Measurements from ENCODE around the gene RDH8. TPM values are rescaled to one million over a fixed set of nuclear protein-coding genes. Genes with fewer than 3 reads are reported as not detected.
"Not testable (repeated sequence)": the region's sequence is repeated elsewhere in the genome, so short reads cannot be mapped to it uniquely, and the experiment has no call there.

Gene RDH8
- polyA plus RNA-seq, 3 donors, result 0.12 TPM; not detected in 2

DNA sequence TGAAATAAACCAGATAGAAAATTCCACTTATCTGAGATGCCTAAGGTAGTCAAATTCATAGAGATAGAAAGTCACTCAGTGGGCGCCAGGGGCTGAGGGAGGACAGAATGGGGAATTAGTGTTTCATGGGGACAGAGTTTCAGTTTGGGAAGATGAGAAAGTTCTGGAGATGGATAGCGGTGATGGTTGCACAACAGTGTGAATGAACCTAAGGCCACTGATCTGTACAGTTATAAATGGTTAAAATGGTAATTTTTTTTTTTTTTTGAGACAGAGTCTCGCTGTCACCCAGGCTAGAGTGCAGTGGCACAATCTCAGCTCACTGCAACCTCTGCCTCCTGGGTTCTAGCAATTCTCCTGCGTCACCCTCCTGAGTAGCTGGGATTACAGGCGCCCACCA, 9.8 kb downstream of the RDH8 start:
- 81 to 88% (median 83%) methylated on average over 5 of the region's 5 CpGs for WGBS, 3 donors
- not testable (repeated sequence) for H3K27ac ChIP-seq (ENCODE audit: low read depth, low read length)

DNA sequence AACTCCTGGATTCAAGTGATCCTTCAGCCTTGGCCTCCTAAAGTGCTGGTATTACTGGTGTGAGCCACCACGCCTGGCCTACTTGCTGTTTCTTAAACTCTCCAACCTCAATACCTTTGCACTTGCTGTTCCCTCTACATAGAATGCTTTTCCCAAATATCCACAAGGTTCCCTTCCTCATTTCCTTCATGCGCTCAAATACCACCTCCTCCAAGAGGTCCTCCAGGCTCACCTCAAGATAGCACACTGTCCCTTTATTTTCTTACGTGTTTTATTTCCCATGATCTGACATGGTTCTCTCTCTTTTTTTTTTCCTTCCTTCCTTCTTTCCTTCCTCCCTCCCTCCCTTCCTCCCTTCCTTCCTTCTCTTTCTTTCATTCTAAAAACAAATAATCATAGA, 13.5 kb downstream of the RDH8 start:
- H3K27ac ChIP-seq (ENCODE audit: low read depth, low read length), result no peak overlapping the region
- 84 to 88% (median 87%) methylated on average over 3 of the region's 3 CpGs for WGBS, 3 donors

DNA sequence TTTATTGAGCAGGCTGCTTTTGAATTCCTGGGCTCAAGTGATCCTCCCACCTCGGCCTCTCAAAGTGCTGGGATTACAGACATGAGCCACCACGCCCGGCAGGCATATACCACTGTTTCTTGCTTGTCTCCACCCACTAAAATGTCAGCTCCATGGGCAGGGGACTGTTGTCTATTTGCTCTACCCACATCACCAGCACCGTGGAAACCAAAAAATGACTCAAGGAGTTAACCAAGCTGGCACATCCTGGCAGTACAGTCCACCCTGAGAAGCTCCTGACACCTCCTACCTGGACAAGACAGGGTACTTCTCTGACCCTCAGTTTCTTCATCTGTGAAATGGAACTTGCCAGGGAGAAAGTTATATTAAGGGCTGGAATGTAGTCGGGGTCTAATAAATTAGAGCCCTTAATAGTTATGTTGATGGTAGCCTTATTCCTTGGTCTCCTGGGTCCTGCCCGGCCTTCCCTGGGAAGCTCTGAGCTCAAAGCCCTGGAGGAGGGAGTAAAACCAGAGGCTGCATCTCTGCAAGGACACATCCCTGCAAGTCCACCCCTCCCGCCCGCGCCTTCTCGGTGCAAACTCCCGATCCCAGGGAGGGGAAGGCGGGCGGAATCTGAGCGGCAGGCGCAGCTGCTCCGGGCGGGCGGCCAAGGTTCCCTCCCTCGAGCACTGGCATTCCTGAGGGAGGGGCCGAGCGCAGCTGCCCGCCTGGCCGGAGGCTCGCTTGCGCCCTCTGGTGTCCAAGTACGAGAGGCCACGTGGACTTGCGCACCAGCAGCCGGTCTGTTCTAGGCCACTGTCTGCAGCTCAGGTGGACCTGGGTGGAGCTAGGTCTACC, 14.1 kb downstream of the RDH8 start:
- WGBS, 3 donors, result 8 to 10% (median 10%) methylated on average over 26 to 29 of the region's 29 CpGs
- H3K27ac ChIP-seq (ENCODE audit: low read depth, low read length), result no peak overlapping the region

DNA sequence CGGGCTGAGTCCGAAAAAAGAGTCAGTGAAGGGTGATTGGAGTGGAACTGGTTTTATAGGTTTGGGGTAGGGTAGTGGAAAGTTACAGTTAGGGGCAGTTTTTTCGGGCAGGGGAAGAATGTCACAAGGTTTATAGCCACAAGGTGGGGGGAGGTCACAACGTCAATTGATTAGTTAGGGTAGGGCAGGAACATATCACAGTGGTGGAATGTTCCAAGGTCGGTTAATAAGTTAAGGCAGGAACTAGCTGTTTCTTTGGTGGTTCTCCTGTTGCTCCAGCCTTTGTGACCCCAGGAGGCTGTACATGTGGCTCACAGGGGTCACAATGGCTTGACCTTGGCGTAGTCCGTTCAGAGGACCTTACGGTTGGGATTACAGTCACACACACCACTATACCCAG, 20.3 kb downstream of the RDH8 start:
- 59 to 73% (median 73%) methylated on average over 8 of the region's 8 CpGs for WGBS, 3 donors
- no peak overlapping the region for H3K27ac ChIP-seq (ENCODE audit: low read depth, low read length)

DNA sequence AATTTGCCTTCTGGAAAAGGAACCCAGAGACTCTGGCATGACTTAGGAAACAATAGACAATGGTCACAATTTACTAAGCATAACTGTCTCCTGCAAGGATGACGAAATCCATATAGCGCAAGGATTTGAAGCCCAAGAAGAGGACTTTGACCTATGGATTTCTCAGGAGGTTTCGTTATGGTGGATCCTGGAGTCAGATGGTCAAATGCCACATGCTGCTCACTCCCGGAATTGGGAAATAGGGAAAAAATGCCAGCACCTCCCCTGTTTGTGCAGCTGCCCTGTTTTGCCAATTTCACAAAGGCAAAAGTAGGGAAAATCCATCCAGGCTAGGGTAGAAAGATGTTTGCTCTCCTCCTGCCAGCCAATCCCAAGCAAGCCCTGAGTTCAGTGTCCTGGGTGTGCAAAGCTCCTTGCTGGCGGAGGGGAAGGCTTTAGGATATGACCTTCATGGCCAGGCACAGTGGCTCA, 23.4 kb downstream of the RDH8 start:
- 26 to 62% (median 59%) methylated on average over 5 of the region's 5 CpGs for WGBS, 3 donors
- no peak overlapping the region for H3K27ac ChIP-seq (ENCODE audit: low read depth, low read length)

DNA sequence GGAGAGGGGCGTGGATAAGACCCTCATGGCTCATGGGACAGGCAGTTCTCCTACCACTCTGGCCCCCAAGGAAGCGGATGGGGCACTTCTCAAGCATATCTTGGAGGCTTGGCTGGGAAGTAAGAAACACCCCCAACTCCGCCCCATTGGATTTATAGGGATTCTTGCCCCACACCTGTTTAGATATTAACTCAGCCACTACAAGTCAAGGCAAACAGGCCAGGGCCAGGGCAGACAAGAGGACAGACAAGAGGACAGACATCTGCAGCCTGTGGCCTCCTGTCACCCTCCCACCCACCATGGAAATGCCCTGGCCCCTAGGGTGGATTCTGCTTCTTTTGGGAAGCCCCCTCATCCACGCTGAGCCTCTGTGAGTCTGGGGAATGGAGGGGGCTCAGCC, 24.1 kb downstream of the RDH8 start:
- H3K27ac ChIP-seq (ENCODE audit: low read depth, low read length), result no peak overlapping the region
- 62 to 68% (median 64%) methylated on average over 4 of the region's 4 CpGs for WGBS, 3 donors

DNA sequence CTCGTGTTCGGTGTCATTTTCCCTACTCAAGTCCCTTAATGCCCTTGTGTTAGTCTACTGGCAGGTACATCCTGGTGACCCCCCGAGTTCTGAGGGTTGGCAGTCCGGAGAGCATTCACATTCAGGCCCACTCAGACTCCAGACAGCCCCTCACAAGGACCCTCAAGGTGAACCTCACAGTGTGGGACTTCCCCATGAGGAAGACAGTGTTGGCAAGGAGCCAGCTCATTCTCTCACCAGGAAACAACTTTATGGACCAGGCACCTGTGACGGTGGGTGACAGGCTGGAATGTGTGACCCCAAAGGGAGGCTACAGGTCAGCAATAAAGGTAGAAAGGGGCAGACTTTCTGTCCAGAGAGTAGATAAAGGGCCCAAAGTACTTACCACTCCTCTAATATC, 24.5 kb downstream of the RDH8 start:
- WGBS, 3 donors, result 52 to 69% (median 65%) methylated on average over 5 of the region's 5 CpGs
- H3K27ac ChIP-seq (ENCODE audit: low read depth, low read length), result no peak overlapping the region

DNA sequence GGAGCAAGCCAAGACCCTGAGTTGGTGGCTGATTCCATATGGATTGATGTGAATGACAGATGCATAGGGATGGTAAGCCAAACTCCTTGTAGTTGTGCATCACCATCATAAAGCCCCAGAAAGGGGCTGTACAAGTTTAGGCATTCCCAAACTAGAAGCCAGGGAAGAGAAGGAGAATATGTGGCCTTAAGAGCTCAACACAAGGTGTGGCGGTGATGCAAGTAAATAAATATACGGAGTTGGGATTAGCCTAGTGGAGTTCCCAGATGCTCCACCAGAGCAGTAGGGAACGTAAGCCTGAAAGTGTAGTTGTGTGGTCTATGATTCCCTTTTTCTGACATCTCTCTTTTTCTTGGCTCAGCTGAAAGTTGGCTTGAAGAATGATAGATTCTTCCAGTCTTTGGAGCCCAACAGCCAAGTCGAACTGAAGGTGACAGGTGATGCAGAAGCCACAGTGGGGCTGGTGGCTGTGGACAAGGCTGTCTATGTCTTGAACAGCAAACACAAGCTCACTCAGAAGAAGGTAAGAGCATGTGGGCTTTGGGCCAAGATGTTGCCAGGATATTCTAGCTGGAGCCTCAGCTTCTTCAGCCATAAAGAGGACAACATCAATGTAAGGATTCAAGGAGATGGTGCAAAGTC, 30.1 kb downstream of the RDH8 start:
- H3K27ac ChIP-seq (ENCODE audit: low read depth, low read length), result no peak overlapping the region
- 63 to 75% (median 63%) methylated on average over 4 of the region's 4 CpGs for WGBS, 3 donors

DNA sequence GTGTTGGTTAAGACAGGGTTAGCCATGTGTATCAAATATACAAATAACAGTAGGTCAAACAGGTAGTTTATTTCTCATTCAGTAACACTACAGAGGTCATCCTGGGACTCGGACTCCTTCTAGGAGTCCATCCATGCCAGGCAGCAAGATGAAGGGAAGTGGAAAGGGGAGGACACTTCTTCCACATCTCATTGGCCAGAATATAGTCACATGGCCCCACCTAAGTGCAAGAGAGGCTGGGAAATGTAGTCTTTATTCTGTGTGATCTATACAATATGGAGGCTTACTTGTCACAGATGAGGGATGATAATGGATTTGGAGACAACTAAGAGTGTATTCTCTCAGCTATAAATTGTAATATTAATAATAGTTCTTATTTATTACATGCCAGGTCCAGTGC, 31.1 kb downstream of the RDH8 start:
- no peak overlapping the region for H3K27ac ChIP-seq (ENCODE audit: low read depth, low read length)
- 68 to 90% (median 78%) methylated on average over 1 of the region's 1 CpG for WGBS, 3 donors

DNA sequence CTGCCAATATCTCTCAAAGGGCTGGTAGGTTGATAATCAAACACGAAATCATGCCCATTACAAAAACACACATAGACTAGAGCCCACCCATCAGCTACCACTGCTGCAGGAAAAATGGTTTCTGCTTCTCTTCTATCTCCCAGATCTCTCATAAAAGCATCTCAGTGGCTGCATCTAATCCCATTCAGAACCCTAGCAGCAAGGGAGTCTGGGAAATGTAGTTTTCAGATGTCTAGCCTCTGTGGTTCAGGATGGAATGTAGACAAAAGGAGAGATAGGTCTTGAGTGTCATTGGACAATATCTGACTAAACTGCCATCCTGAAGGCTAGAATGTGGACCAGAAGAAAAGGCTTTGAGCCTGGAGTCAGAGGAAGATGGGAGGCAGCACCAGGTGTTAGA, 32.1 kb downstream of the RDH8 start:
- no peak overlapping the region for H3K27ac ChIP-seq (ENCODE audit: low read depth, low read length)
- WGBS, 3 donors, result 43 to 57% (median 45%) methylated on average over 1 of the region's 1 CpG

DNA sequence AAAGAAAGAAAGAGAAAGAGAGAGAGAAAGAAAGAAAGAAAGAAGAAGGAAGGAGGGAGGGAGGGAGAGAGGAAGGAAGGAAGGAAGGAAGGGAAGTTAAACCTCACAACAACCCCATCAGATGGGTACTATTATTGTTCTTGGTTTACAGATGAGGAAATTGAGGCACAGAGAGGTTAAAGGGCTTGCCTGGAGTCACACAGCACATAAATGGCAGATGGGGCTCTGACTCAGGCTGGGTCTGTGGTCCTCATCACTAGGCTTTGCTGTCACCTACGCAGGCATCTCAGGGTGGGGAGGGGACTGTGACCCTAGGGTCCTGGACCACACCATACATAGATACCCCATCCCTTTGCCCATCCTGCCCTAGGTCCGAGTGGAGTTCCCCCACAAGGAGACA, 36.3 kb downstream of the RDH8 start:
- 50 to 68% (median 64%) methylated on average over 2 of the region's 2 CpGs for WGBS, 3 donors
- H3K27ac ChIP-seq (ENCODE audit: low read depth, low read length), result no peak overlapping the region

DNA sequence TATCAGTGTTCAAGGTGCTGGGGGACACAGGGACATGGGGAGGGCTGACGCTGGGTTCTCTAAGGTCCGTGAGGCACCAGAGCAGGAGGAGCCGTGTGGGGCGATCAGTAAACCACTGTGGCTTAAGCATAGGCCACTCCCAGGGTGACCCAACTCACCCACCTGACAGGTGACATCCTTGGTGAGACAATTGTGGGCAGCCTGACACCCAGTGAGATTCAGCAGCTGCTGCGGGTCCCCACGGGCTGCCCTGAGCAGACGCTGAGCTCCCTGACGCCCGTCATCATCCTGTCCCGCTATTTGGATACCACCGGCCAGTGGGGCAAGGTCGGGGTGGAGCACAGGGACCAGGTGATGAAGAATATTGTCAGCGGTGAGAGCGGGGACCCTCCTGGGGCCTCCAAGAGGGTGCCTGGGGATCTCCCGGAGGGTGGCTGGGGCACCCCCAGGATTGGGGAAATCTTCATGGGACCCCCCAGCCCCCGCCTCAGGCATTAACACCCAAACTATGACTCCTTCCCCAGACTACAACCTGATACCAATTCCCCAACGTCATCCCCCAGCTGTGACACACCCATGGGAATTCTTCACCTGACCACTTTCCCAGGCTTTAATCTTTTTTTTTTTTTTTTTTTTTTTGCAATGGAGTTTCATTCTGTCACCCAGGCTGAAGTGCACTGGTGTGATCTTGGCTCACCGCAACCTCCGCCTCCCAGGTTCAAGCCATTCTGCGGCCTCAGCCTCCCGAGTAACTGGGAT, 39.5 kb downstream of the RDH8 start:
- no peak overlapping the region for H3K27ac ChIP-seq (ENCODE audit: low read depth, low read length)
- WGBS, 3 donors, result 44 to 74% (median 69%) methylated on average over 18 to 21 of the region's 21 CpGs

DNA sequence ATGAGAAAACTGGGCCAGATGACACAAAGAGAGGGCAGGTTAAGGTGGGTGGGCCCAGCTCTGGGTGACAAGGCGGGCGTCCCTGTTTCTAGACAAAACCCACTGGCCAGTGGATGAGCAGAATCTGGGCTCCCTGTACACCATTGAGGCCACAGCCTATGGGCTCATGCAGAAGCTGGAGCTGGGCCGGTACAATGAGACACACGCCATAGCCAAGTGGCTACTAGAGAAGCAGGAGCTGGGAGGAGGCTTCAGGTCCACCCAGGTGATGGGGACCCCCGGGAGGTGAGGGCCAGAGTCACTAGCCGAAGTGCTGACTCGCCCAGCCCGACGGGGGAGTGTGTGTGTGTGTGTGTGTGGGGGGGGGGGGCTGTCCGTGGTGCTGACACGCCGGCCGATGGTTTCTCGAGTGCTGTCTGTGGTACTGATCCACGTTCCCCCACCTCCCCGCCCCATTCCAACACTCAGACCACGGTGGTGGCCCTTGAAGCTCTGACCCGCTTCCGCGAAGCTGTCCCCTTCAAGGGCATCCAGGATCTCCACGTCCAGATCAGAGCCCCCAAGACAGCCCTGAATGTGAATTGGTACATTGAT, 48.5 kb downstream of the RDH8 start:
- WGBS, 3 donors, result 28 to 33% (median 30%) methylated on average over 14 to 21 of the region's 21 CpGs
- no peak overlapping the region for H3K27ac ChIP-seq (ENCODE audit: low read depth, low read length)

DNA sequence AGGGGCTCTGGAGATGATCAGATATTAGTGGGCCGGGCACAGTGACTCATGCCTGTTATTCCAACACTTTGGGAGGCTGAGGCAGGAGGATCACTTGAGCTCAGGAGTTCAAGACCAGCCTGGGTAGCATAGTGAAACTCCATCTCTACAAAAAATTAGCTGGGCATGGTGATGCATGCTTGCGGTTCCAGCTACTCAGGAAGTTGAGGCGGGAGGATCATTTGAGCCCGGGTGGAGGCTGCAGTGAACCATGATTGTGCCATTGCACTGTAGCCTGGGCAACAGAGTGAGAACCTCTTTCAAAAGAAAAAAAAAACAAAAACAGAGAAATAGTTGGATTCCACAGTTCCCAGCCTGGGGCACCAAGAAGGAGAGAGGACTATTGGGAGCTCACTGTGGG, 54.9 kb downstream of the RDH8 start:
- 49 to 53% (median 50%) methylated on average over 4 of the region's 4 CpGs for WGBS, 3 donors
- H3K27ac ChIP-seq (ENCODE audit: low read depth, low read length), result no peak overlapping the region

DNA sequence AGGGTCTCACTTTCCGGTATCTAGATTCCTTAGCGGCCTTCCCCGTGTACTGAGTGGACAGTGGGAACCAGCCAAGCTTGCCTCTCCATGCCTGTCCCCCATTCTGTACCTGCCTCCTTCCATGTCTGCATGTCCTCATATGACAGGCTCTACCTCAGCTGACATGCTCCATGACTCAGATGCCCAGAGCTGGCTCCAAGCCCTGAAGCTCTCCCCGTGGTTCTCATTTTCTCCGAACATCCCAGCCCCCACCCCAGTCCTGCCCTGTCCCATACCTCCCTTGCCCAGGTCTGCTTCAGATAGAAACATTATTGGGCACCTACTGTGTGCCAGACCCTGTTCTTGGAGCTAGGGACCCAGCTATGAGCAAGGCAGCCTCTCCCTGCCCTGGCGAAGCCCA, 55.8 kb downstream of the RDH8 start:
- WGBS, 3 donors, result 63 to 73% (median 64%) methylated on average over 6 of the region's 6 CpGs
- H3K27ac ChIP-seq (ENCODE audit: low read depth, low read length), result no peak overlapping the region

DNA sequence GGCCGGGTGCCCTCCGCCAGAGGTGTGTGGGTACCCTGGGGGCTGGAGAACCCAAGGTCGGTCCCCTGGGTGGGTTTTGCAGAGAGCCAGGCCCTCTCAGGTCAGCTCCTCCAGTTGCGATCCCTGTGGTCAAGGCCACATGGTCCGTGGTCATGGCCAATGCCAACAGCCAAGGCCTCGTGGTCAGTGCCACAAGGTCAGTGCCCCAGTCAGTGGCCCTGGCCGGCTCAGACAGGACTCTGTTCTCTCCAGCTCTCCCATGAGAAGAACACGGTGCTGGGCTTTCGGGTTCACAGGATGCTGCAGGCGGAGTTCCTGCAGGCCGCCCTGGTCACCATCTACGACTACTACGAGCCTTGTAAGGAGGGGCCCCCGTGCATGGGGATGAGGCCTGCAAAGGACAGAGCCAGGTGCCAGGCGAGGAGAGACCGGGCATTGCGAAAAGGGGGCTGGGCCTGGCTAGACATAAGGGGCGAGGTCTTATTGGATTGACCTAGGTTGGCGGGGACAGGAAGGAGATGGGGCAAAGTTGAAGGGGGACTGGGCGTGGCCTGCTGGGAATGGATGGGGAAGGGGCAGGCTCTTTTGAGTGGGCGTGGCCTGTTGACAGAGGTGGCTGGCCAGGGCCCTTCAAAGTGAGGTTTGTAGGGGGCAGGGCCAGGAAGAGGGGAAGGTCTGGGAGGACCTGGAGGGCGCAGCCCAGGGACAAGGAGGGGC, 57.6 kb downstream of the RDH8 start:
- WGBS, 3 donors, result 65 to 74% (median 74%) methylated on average over 22 of the region's 22 CpGs
- no peak overlapping the region for H3K27ac ChIP-seq (ENCODE audit: low read depth, low read length)
